GM12891 (cell line): ENCODE results near the gene FBXO46.

Source experiments
- DNase-seq: peaks from one replicate; pipeline ENCODE4 v3.0.0; 2011; ENCODE audit warnings: low spot score; ENCODE audit not compliant: insufficient read length
- FAIRE-seq: peaks from 2 replicates; lab custom pipeline; 2011; peaks lifted over from hg19 to GRCh38; lab: Jason Lieb, UNC
- PAX5 ChIP-seq: IDR thresholded peaks from 2 replicates; pipeline ENCODE4 v1.6.1; 2011; ENCODE audit warnings: low read length, moderate library complexity, mild to moderate bottlenecking; ENCODE audit not compliant: insufficient read depth, severe bottlenecking
- POLR2A ChIP-seq: IDR thresholded peaks from 2 replicates; pipeline ENCODE4 v1.6.1; 2011; ENCODE audit warnings: low read depth, low read length, control low read depth
- POLR2AphosphoS5 ChIP-seq: IDR thresholded peaks from 2 replicates; pipeline ENCODE4 v1.6.1; 2011; ENCODE audit warnings: low read depth, low read length, control low read depth
- POU2F2 ChIP-seq: IDR thresholded peaks from 2 replicates; pipeline ENCODE4 v1.6.1; 2011; ENCODE audit warnings: low read depth, mild to moderate bottlenecking, control low read depth, low read length, moderate library complexity
- SPI1 ChIP-seq: IDR thresholded peaks from 2 replicates; pipeline ENCODE4 v1.6.1; 2011; ENCODE audit warnings: low read depth, low read length, control low read depth
- TAF1 ChIP-seq: IDR thresholded peaks from 2 replicates; pipeline ENCODE4 v1.6.1; 2011; ENCODE audit warnings: low read depth, low read length, control low read depth

The FBXO46 gene

DNA sequence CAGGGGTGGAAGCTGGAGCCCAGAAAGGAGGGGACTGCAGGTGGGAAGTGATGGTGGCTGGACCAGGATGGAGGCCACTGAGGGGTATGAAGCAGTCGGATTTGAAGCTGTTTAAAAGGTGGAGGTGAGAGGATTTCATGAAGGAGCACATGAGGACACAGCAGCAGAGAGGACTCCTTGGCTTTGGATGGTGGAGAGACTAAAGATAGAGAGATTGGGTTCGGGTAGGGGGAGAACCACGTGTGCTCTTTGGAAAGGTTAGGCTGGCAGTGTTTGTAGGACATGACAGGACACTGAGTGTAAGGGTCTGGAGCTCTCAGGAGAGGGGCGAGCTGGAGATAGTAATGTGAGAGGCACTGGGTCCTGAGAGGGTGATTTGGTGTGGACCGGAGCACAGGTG, 47.8 kb downstream of the FBXO46 start:
- no peak for FAIRE-seq
- no peak for DNase-seq

DNA sequence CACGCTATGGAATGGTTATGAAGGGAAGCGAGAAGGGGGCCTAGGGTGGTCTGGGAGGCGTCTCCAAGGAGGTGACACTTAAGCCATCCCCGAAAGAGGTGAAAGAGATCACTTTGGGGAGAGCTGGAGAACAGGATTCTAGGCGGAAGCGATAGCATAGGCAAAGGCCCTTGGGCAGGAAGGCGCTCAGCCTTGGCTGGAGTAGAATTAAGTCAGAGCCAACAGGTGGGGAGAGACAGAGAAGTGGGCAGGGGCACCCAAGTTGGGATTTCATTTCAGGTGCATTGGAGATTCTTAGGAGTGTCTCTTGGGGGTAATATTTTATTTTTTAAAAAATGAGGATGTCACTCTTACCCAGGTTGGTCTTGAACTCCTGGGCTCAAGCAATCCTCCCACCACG, 48.6 kb downstream of the FBXO46 start:
- no peak for DNase-seq
- TF ChIP-seq PAX5 (no peak), TAF1 (no peak), SPI1 (no peak), POU2F2 (no peak), POLR2A (no peak), POLR2AphosphoS5 (no peak)
- no peak for FAIRE-seq

More for the DNA sequence above, 47.8 kb downstream of the FBXO46 start:
- no peak for TF ChIP-seq SPI1
- TF ChIP-seq PAX5 = no peak
- TF ChIP-seq POLR2AphosphoS5 = no peak
- no peak for TF ChIP-seq POLR2A
- no peak for TF ChIP-seq TAF1
- TF ChIP-seq POU2F2 = no peak

DNA sequence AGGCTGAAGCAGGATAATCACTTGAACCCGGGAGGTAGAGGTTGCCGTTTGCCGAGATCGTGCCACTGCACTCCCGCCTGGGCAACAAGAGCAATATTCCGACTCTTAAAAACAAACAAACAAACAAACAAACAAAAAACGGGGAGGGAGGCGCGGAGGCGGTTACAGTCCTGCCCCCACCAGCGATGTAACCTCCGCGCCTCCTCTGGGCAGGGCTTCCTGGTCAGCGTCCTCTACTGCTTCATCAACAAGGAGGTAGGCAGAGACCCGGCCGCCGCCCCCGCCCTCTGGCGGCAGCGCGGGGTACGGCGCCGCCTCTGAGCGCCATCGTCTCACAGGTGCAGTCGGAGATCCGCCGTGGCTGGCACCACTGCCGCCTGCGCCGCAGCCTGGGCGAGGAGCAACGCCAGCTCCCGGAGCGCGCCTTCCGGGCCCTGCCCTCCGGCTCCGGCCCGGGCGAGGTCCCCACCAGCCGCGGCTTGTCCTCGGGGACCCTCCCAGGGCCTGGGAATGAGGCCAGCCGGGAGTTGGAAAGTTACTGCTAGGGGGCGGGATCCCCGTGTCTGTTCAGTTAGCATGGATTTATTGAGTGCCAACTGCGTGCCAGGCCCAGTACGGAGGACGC, 49.2 kb downstream of the FBXO46 start:
- DNase-seq (peak; percentile 82), FAIRE-seq (peak; percentile 89)
- TF ChIP-seq POLR2A (no peak), POU2F2 (no peak), TAF1 (no peak), SPI1 (no peak), POLR2AphosphoS5 (no peak), PAX5 (no peak)

DNA sequence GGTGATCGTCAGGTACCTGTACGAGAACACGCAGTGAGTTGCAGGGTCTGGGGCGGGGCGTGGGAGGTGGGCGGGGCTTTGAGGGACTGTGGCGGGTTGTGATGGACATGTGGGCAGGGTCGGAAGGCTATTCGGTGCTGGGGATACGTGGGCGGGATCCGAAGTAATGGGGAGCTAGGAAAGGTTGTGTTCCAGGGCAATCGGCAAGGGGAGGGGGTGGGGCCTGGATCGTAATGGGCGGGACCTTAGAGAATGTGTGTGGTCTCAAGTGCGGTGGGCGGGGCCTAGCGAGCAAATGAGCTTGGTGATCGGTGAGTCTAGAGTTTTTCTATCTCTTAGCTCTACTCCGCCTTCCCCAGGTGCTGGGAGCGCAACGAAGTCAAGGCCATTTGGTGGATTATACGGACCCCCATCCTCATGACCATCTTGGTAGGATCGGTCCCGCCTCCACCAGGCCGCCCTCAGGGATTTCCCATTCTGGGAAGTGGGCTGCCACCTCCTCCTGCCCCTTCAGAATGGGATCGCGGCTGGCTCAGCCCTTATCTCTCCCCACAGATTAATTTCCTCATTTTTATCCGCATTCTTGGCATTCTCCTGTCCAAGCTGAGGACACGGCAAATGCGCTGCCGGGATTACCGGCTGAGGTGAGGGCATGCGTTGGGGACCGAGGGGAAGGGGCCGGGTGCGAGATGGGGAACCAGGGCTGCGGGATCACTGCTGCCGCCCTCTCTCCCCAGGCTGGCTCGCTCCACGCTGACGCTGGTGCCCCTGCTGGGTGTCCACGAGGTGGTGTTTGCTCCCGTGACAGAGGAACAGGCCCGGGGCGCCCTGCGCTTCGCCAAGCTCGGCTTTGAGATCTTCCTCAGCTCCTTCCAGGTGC, 53.1 kb downstream of the FBXO46 start:
- TF ChIP-seq PAX5 (no peak), POLR2AphosphoS5 (no peak), SPI1 (no peak), TAF1 (no peak), POLR2A (no peak), POU2F2 (no peak)
- FAIRE-seq = peak; percentile 74
- peak; percentile 76 for DNase-seq

- DNase-seq (no peak), FAIRE-seq (no peak)
- TF ChIP-seq POLR2A (no peak), TAF1 (no peak), SPI1 (peak; percentile 36), POLR2AphosphoS5 (no peak)
These were observed 53.8 kb downstream of the FBXO46 start for GRCh38 chr19:45676851-45677263.

DNA sequence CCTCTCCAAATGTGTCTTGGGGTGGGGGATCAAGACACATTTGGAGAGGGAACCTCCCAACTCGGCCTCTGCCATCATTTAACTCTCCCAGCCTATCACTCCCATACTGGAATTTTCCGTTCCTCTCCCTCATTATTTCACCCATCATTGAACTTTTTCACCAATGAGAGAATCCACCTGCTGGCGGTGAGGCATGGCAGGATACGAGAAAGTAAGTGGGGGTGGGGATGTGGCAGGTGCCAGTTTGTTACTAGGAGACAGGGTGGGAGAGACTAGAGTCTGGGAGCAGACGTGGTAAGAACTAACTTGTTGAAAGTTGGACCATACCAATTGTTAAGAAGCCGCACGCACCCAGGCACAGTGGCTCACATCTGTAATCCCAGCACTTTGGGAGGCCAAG, 55.8 kb downstream of the FBXO46 start:
- no peak for TF ChIP-seq TAF1
- no peak for TF ChIP-seq SPI1
- no peak for TF ChIP-seq PAX5
- no peak for TF ChIP-seq POLR2AphosphoS5
- no peak for TF ChIP-seq POU2F2
- no peak for FAIRE-seq
- DNase-seq = no peak

- DNase-seq = peak; percentile 91
- TF ChIP-seq POLR2A (no peak), SPI1 (no peak), POU2F2 (no peak), PAX5 (no peak), TAF1 (no peak), POLR2AphosphoS5 (no peak)
- FAIRE-seq = peak; percentile 96
These were observed 59.8 kb downstream of the FBXO46 start for GRCh38 chr19:45670670-45671453.

DNA sequence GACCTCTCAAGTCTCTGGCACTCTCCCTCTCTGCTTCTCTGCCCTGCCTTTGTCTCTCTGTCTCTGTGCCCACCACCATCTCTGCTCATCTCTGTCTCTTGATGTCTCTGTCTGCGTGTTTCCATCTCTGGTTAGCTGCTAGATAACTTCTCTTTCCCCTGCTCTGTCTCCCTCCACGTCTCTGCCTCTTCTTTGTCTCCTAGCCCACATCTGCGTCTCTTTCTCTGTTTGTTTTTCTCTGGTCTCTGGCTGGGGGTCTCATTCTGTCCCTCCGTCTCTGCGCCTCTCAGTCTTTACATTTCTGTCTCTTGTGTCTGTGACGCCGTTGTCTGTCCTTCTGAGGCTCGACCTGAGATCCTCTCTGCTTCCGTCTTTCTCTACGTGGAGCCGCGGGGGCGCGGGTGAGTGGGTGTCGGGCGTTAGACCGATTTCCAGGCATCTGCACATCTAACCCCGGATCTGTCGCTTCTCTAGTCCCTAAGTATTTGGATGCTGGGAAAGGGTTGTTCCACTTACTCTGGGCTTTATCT, 62.3 kb downstream of the FBXO46 start:
- TF ChIP-seq PAX5 (no peak), POLR2A (no peak), SPI1 (no peak), TAF1 (no peak), POU2F2 (no peak), POLR2AphosphoS5 (no peak)
- no peak for DNase-seq
- FAIRE-seq = peak; percentile 38
